ENCODE results near the gene SOCS1. TPM values are rescaled to one million over a fixed set of nuclear protein-coding genes. Genes with fewer than 3 reads are reported as not detected.

SOCS1 gene
- total and polyA plus RNA-seq, 2 of the 8 experiments (the other 6 are each of a cell fraction or from before 2014, with no cell fraction given): 21.0 to 48.9 TPM

- TF ChIP-seq, protein P1, sequence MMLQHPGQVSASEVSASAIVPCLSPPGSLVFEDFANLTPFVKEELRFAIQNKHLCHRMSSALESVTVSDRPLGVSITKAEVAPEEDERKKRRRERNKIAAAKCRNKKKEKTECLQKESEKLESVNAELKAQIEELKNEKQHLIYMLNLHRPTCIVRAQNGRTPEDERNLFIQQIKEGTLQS (IDR thresholded peaks at IDR 0.05; ENCODE audit: insufficient read depth, low read depth, low read length): no peak
These were observed 26.6 kb downstream of the SOCS1 start (continued) for GRCh38 chr16:11229432-11229831.

All from H1 (cell line).